Glomerular visceral epithelial cell (primary cell): Measurements from ENCODE around the gene HMOX2.

Experiments used
- DNase-seq: peaks from one replicate; pipeline ENCODE4 v3.0.0-alpha.2; 2016; ENCODE audit errors: extremely low spot score

Gene HMOX2

DNA sequence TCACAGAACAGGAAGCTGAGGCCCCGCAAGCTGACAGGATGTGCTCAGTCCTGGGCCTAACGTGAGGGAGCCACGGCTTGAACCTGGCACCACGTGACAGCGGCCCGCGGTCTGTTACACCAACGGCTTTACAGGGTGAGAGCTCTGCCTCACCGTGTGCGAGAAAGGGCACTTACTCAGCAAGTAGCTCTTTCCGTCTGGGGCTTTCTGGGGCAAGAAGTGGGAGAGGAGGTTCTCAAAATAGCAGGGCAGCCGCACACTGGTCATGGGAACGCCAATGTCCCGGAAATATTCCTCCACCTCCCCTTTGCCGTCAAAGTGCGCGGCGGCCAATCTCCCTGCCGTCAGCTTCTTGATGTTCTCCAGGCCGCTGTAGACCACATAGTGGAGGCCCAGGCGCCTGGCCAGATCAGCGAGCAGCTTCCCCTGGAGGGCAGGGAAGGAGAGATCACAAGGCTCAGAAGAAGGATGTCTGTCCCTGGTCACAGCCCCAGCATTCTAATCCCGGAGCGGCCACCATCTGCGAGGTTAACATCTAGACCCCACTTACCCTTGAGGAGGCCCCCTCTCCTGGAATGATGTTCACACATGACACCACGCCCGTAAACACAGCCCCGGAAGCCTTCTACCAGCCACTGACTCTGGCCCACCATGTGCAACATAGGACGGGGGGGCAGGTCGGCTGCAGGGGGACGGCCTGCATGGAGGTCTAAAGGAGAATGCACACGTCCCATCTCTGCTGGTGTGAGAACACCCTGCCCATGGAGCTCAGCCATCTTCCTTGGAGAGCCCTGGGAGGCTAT is 10.0 kb upstream of the HMOX2 start:
- no peak for DNase-seq

- DNase-seq = no peak
Measured at GRCh38 chr16:4467916-4468315, 8.3 kb upstream of the HMOX2 start.

DNA sequence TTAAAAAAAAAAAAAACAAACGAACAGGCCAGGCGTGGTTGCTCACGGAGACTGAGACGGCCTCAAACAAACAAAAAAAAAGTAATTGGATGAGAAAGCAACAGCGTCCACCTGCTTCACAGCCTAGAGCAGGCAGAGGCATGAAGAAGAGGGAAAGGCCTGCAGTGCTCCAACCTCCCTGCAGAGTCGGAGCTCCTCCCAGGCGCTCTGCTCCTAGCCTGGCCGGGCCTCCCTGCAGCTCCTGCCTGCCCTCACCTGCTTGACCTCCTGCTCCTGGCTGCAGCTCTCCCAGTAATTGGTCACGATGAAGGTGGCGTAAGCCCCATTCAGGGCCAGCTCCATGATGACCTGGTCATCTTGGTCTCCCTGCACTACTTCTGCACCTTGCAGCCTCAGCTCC is 7.2 kb upstream of the HMOX2 start:
- no peak for DNase-seq

GRCh38 chr16:4471869-4472268 is 4.3 kb upstream of the HMOX2 start:
- no peak for DNase-seq

DNA sequence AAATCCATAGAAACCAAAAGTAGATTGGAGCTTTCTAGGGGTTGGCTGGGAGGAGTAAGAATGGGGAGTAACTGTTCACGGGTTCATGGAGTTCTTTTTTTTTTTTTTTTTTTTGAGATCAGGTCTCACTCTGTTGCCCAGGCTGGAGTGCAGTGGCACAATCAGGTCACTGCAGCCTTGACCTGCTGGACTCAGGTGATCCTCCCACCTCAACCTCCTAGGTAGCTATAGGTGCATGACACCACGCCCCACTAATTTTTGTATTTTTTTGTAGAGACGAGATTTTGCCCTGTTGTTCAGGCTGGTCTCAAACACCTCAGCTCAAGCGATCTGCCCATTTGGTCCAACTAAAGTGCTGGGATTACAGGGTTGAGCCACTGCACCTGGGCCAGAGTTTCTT is 3.3 kb upstream of the HMOX2 start:
- DNase-seq = no peak

DNA sequence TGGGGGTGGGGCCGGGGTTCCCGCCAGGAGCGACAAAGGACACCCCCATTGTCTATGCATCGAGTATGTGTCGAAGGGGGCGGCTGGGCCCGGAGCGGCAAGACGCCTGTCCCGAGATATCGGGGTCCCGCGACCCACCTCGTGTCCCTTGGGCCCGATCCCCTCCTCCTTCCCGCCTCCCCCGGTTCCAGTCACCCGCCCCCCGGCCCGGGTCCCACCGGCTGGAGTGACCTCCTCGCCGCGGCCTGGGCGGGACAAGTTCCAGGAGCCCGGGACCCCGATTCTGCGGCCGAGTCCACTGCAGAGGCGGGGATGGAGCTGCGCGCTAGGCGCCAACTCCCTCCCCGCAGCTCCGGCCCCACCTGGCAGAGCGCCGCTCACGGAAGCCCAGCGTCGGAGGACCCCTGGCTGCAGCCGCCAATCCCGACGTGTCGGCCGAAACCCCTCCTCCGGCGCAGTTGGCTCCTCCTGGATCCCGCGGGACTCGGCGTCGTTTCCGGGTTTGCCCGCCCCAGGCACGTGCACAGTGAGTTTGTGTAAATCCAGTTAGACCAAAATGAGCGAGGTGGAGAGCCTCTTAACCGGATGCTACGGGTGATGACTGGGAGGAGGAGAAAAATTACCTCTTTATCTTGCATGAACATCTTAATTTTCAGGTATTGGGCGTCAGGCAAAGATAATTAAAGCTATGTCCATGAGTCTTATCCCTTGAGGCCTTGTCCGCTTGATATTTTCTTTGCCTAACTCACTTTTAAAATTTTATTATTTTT is 1.8 kb upstream of the HMOX2 start, which contains the start of gene NMRAL1:
Gene NMRAL1, minus strand, starts transcription at position 434 of the 770 bp plus-strand sequence. CDS start 493 bp downstream, outside the sequence.
- DNase-seq = peak; percentile 87

- peak; percentile 45 for DNase-seq
Measured at GRCh38 chr16:4477966-4478365, 1.8 kb downstream of the HMOX2 start.

- no peak for DNase-seq
Measured at GRCh38 chr16:4481526-4481925, 5.3 kb downstream of the HMOX2 start.

- no peak for DNase-seq
Measured at GRCh38 chr16:4481963-4482362, 5.8 kb downstream of the HMOX2 start.

DNA sequence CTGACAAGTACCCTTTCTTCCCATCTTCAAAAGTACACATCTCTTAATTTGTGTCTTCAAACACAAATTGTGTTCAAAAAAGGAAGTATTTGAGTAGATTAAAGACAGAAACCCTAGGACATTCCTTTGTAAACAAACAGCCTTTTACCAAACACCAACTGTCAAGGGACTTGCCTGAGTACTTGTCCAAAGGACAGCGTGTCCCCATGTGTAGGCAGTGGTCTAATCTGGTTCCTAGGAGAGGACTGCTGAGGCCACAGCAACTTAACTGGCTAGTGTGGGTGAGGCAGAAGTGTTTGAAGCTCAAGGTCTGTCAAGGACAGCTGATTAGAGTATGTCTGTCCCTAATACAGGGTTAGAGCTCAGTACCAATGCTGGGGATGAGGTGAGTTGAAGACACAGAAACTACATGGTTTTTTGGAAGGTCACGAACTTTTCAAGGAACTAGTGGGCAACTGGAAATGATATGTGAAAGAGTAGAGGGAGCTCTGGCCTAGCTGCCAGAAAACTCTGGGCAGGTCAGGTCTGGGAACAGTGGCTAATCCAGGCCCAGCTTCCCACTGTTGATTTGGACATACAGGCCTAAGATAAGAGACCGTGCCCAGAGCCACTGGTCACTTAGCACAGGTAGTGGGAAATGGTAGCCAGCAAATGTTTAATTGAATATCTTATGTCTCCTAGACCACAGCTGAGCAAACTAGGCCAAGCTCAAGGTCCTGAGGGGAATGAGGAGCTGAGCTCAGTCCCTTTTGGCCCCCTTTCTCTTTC is 10.1 kb downstream of the HMOX2 start:
- DNase-seq = no peak

GRCh38 chr16:4487955-4488498 is 11.8 kb downstream of the HMOX2 start:
- peak; percentile 50 for DNase-seq

GRCh38 chr16:4488499-4488967 is 12.3 kb downstream of the HMOX2 start:
- no peak for DNase-seq

DNA sequence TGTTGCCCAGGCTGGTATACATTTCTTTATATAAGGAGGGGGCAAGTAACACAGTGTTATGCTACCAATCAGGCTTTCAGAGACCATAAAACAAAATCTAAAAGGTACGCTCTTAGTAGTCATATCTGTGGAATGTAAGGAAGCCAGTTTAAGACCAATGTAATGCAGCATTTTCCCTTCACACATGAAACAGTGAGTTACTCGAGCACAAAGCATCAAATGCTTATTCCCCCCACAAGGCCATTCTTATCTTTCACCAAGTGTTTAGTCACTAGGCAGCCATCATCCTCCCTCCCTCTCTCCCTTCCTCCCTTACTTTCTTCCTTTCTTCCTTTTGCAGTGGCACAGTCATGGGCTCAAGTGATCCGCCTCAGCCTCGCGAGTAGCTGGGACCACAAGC is 12.8 kb downstream of the HMOX2 start:
- DNase-seq = peak; percentile 72

GRCh38 chr16:4491898-4492297 is 15.7 kb downstream of the HMOX2 start:
- no peak for DNase-seq

DNA sequence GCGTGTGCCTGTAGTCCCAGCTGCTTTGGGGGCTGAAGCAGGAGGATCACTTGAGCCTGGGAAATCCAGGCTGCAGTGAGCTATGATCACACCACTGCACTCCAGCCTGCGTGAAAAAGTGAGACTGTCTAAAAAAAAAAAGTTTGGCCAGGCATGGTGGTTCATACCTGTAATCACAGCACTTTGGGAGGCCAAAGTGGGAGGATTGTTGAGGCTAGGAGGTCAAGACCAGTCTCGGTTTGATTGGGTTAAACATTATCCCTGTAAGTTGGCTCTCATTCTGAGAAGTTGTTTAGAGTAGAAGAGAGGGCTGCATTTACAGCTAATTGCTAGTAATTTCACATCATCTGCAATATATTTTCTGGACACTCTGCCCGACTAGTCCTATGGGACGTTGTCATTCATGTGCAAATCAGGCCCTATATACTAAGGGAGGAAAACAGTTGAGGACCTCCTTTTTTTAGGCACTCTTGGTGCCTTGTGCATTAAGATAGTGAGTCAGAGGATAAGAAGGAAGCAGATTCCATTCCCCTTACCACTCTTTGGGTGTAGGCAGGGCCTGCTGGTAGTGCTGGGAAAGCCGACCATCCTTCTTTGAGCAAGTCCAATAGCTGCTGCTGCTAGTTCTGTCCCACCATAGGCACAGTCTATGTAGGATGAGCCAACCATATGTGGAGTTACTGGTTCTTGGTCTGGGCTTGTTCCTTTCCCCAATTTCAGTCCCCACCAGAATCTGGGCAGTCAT is 18.7 kb downstream of the HMOX2 start:
- peak; percentile 67 for DNase-seq

DNA sequence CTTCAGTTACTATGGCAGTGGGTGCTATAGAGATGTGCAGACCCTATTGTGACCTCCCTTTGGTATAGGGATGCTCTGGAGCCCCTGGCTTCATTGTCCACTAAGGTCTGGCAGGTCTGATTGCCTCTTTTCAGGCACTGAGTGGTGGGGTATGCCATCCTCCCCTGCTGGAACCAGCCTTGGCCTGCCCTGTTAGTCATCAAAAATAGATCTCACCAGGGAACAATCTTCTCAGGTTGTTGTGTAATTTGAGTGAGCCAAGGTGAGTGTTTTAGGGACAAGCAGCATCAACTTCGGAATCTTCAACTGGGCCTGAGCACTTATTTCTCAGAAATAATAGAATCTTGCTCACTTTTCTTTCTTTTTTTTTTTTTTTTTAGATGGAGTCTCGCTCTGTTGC is 19.6 kb downstream of the HMOX2 start:
- DNase-seq = no peak

GRCh38 chr16:4496305-4496704 is 20.1 kb downstream of the HMOX2 start:
- peak; percentile 68 for DNase-seq

- DNase-seq = peak; percentile 40
Measured at GRCh38 chr16:4498546-4499195, 22.5 kb downstream of the HMOX2 start.

DNA sequence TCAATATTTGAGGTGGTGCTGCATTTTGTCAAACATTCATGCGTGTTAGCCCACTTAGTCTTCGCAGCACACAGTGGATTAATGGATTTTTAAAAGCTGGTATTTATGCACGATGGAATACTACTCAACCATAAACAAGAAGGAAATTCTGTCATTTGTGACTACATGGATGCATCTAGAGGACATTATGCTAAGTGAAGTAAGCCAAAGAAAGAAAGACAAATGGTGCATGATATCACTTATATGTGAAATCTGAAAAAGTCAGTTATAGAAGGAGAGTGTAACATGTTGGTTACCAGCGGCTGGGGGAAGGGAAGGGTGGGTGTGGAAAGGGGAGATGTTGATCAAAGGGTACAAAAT is 23.0 kb downstream of the HMOX2 start:
- no peak for DNase-seq

DNA sequence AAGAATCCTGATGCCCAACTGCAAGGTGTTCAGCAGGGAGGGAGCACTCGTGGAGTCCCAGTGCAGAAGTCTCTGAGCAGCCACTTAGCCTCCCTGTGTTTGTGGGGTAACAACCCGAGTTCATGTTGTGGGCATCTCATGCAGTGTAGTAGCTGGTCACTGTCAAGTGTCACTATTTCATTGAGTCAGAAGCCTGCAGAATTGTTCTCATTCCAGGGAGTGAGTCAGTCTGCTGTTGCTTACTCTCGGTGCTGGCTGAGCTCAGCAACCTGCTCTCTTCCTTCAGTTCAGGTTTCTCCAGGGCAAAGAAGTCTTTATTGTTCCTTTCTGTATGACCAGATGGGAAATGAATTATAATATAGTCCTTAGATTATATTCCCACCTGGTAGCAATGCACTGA is 24.1 kb downstream of the HMOX2 start:
- peak; percentile 64 for DNase-seq

DNA sequence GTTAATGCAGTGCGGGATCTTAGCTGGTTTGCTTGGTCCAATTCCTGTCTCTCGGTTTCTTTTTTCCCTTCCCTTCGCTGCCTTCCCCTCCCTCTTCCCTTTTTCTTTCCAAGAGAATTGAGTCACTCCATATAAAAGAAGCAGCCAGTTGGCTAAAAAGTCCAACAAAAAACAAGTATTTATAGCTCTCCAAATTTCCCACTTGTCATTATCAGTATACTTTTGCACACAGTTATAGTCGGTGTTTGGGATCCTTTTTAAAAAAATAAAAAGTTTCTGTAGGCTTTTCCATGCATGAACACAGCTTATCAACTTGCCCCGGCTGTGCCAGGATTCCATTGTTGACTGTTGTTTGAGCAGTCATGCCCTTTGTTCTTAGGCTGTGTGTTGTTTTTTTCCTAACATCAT is 24.9 kb downstream of the HMOX2 start:
- DNase-seq = no peak
